HG03520 (cell line): ENCODE measurements around the gene RAMAC.
"Not testable (repeated sequence)": the region's sequence is repeated elsewhere in the genome, so short reads cannot be mapped to it uniquely, and the experiment has no call there.

Experiments used
- ATAC-seq: cut with Tn5 transposase; IDR thresholded peaks from one replicate; pipeline ENCODE4 v1.9.1; 2021; ENCODE audit warnings: mild to moderate bottlenecking, moderate library complexity; ENCODE audit not compliant: unreplicated experiment

The RAMAC gene

GRCh38 chr15:82985688-82986441, at the start of gene RAMAC:
Gene RAMAC (plus strand): TSS chr15:82986210. CDS start chr15:82989019, 2,809 bp downstream.
- peak; percentile 89 for ATAC-seq

DNA sequence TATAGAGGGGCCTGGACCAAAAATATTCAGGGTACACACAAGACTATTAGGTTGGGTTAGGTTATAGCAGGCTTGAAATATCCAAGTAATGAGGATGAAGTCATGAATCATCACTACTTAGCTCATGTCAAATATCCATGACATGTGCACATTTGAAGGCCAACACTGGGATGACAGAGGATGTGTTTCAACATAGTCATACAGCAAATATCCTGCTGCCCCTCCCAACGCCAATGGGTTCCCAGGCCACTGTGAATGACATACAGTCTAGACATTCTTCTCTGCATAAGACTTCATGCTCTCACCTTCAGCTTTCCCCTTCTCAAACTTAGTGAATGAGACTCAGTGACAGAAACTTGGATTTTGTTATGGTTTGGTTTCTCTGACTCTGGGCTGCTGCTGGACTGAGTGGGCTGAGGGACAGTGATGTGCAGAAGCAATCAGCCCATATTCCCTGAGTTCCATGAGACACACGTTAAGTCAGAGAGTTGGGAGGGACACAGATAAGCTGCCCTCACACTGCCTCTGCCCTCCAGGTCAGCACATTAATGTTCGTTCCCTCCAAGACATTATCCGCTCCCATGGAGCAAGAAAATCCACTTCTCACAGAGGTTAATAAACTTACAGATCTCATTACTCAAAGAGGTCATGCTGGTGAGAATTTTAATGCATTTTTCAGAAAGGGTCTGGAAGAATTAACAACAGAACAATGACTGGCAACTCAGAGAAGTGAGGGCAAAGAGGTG, 48.9 kb upstream of the RAMAC start:
- ATAC-seq: no peak

- no peak for ATAC-seq
Measured at GRCh38 chr15:82937712-82938058, 48.3 kb upstream of the RAMAC start.

DNA sequence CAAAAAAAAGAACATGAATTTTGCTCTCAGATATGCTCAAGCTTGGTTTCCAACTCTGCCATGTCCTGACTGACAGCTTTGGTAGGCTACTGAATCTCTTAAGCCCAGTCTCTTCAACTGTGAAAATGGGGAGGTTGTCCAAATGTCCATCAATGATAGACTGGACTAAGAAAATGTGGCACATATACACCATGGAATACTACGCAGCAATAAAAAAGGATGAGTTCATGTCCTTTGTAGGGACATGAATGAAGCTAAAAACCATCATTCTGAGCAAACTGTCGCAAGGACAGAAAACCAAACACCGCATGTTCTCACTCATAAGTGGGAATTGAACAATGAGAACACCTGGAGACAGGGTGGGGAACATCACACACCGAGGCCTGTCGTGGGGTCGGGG, 46.3 kb upstream of the RAMAC start:
- ATAC-seq: not testable (repeated sequence)

DNA sequence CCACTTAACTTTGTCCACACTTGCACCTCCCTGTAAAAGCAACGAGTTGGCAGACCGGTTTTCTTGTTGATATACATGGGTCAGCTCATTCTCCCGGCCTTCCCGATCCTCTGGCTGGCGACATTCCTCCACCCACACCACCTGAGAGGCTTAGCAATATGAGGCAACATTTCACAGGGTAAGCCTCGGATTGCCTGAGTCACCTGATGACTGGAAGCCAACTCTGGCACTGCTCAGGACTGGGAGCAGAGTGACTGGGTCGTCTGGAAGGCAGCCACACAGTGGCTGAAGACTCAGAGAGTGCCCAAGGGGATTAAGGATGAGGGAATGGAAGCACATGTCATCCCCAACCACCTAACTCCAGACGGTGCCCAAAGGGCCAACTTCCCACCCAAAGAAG, 43.3 kb upstream of the RAMAC start:
- no peak for ATAC-seq

GRCh38 chr15:82943176-82943575, 42.8 kb upstream of the RAMAC start:
- ATAC-seq: no peak

- no peak for ATAC-seq
Measured at GRCh38 chr15:82944056-82944455, 42.0 kb upstream of the RAMAC start.

DNA sequence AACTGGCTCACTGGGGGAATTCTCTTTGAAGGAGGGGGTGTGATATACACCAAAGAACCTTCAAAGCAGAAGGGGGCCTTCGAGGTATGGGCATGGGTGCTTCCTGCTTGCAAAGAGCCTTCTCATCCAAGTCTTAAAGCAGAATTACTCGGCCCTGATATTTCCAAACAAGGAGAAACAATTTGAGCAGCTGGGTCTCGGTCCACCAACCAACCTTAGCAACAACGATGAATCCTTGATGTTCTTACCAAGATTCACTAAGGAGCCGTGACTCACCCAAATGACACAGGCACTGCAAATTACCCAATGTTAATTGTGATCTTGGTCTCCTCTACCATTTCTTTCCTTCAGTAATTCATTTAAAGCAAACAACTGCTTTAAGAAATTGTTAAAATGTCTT, 41.2 kb upstream of the RAMAC start:
- no peak for ATAC-seq

DNA sequence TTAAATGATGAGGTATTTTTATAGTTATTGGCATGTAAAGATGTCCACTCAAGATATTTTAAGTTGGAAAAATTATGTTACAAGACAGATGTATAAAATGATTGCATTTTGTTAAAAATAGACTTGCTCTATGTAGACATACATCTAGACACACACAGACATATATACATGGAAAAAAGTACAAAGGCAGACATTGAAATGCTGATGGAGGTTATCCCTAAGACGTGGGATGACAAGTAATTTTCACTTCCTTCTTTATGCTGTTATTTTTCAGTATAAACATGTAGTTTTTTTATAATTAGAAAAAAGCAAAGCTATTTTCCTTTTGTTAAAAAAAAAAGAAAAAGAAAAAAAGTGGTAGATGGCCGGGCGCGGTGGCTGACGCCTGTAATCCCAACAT, 40.7 kb upstream of the RAMAC start:
- no peak for ATAC-seq

DNA sequence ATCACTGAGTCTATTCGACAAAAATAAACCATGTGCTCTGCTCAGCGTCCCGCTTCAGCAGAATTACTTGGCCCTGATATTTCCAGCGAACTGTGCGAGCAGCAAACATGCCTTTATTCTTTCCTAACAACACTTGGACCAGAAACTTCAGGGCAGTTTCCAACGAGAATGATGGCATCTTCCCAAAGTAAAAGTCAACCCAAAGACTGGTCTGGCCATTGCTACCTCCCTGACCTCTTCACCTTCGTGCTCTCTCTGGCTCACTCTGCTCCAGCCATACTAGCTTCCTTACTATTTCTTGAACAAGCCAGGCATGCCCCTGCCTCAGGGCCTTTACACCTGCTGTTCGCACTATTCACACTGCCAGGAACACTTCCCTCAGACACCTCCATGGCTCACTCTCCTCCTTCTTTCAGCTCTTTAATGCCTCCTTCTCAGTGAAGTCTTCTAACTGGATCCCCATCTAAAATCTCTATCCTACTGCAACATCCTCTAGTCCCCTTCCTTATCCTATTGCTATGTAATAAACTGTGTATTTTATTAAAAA, 39.8 kb upstream of the RAMAC start:
- ATAC-seq: no peak

- ATAC-seq: no peak
Measured at GRCh38 chr15:82950295-82950694, 35.7 kb upstream of the RAMAC start.

GRCh38 chr15:82950746-82951370, 35.2 kb upstream of the RAMAC start:
- ATAC-seq: no peak

GRCh38 chr15:82951472-82952157, 34.4 kb upstream of the RAMAC start:
- ATAC-seq: no peak

DNA sequence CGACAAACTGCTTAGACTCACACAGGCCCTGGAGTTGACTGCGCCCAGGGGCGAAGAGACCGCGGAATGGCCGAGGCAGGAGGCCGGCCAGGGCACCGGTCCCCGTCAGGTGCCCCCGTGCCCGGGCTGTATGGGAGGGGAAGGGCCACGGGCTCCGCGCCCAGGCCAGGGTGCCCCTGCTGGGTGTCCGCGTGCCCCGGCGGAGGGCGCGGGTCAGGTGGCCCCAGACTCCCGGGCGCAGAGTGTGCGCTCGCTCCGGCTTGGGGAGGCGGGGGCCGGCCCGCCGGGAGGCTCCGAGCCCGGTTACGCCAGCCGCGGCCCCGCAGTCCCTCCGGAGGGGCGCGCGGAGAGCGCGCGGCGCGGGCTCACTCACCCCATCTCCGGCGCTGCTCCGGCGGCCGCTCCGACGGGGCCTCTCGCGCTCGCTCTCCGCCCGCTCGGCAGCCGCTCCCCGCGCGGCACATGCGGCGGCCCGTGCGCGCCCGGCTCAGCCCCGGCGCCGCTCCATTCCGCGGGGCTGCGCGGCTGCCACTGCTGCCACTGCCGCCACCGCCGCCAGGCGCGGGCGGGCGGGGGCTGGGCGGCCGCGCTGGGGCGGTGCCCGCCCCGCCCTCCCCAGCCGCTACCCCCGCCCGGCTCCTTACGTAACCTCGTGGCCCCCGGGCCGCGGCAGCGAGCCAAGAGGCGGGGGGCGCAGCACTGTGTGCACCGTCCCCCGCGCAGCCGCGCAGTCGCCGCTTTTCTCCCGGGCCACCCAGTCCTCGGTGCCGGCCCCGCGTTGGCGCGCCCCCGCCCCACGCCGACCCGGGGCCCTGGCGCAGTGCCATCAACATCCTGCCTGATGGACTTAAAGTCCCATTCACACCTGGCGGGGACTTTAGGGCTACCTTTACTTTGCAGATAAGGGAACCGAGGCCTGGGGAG, 33.6 kb upstream of the RAMAC start, which contains the start of gene HOMER2:
HOMER2 (minus strand) TSS at position 563 of the 924 bp plus-strand sequence; CDS start at position 378, 185 bp downstream.
- no peak for ATAC-seq

GRCh38 chr15:82958638-82959037, 27.4 kb upstream of the RAMAC start:
- no peak for ATAC-seq

DNA sequence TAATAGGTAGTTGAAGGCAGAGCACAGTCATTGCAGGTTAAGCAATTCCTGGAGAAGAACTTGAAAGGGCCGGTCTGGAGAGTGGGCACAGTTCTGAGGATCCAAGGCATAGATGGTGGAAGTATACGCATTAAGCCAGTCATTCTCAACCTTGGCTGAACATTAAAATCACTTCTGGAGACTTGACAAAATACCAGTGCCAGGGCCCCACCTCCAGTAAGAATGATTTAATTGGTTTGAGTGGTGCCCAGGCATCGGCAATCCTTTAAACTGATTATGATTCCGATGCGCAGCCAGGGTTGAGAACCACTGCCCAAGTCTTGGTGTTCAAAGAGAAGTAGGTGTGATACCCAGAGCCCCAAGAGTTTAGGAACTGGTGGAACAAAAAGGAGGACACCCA, 26.6 kb upstream of the RAMAC start:
- no peak for ATAC-seq

DNA sequence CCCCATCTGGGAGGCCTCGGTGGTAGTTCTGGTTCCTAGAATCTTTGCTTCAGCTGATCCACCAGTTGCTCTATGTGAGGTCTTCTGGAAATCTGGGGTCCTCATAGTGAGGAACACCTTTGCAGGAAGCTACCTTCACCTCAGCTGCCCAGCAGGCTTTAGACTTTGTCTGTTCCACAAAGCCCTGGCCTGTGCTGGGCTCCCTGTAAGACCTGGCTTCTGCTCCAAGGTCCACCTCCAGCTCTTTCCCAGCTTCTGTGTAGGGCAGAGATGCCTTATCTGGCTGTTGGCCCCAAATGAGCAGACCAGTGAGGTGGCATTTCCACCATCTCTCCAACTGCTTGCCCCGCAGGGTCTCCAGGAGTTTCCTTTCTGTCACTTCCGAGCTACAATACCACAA, 25.2 kb upstream of the RAMAC start:
- ATAC-seq: no peak

- ATAC-seq: no peak
Measured at GRCh38 chr15:82963471-82964341, 22.3 kb upstream of the RAMAC start.

GRCh38 chr15:82964890-82965289, 21.1 kb upstream of the RAMAC start:
- no peak for ATAC-seq
